A549 (cell line): ENCODE results near the gene ADARB2. TPM values are rescaled to one million over a fixed set of nuclear protein-coding genes. Genes with fewer than 3 reads are reported as not detected.

Experiments
- ATAC-seq, 2 experiments: fragments of 200-7000 bp in 1 of 2; fragments of >200 bp in 1 of 2; cut with Nextera tagmentation in 1 of 2; cut with Tn5 transposase in 1 of 2; 3 replicates each; pipeline versions ENCODE4 v1.8.0 to v1.9.1; 2018 to 2020; ENCODE audit warnings: mild to moderate bottlenecking in 1 of 2, moderate library complexity in 1 of 2
- CTCF ChIA-PET: fragments of 300-600 bp; sonication (Branson Sonifier 250); formaldehyde crosslinking; extraction: SDS; loops from one replicate; lab custom pipeline; 2021; ENCODE audit warnings: antibody characterized with exemption, inconsistent platforms; lab: Yijun Ruan, JAX
- POLR2A ChIA-PET: fragments of 350-600 bp; formaldehyde crosslinking; extraction: SDS; loops from one replicate; lab custom pipeline; 2021; ENCODE audit warnings: antibody characterized with exemption, inconsistent platforms; lab: Yijun Ruan, JAX
- DNase-seq, 2 experiments: peaks; one replicate each; pipeline versions ENCODE4 v3.0.0 to v3.0.0-alpha.2; 2011 to 2016; ENCODE audit warnings: low read depth in 1 of 2, low spot score in 1 of 2
- FAIRE-seq: peaks from 2 replicates; lab custom pipeline; 2011; peaks lifted over from hg19 to GRCh38; lab: Jason Lieb, UNC
- H3K27ac ChIP-seq, 2 experiments: fragments of >200 bp; sonication (Bioruptor Twin); formaldehyde crosslinking; 3 replicates each; pipeline ENCODE4 v1.5.1; 2016 to 2017
- H3K4me1 ChIP-seq: fragments of >200 bp; sonication (Bioruptor Twin); formaldehyde crosslinking; 3 replicates; pipeline ENCODE4 v1.6.1; 2016
- H3K4me2 ChIP-seq: fragments of >200 bp; sonication (Bioruptor Twin); formaldehyde crosslinking; 3 replicates; pipeline ENCODE4 v1.6.1; 2016
- H3K4me3 ChIP-seq: fragments of >200 bp; sonication (Bioruptor Twin); formaldehyde crosslinking; 3 replicates; pipeline ENCODE4 v1.5.1; 2016
- H3K9me3 ChIP-seq: fragments of >200 bp; sonication (Bioruptor Twin); formaldehyde crosslinking; 3 replicates; pipeline ENCODE4 v1.6.1; 2016
- CBX2 ChIP-seq: fragments of 200-600 bp; sonication (generic); IDR thresholded peaks from 2 replicates; pipeline ENCODE4 v1.6.1; 2016; ENCODE audit warnings: low read depth, mild to moderate bottlenecking, borderline replicate concordance
- CHD4 ChIP-seq: fragments of 200-600 bp; sonication (generic); IDR thresholded peaks from 2 replicates; pipeline ENCODE4 v1.6.1; 2016; ENCODE audit warnings: antibody characterized with exemption, mild to moderate bottlenecking, borderline replicate concordance
- EP300 ChIP-seq, 2 experiments: fragments of >200 bp; sonication (Bioruptor Twin); formaldehyde crosslinking; IDR thresholded peaks; 2 replicates in 1 of 2; 3 replicates in 1 of 2; pipeline ENCODE4 v1.6.1; 2016 to 2017
- FOSL2 ChIP-seq, 2 experiments: fragments of 450-650 bp in 1 of 2; fragments of >200 bp in 1 of 2; sonication (Bioruptor Twin) in 1 of 2; formaldehyde crosslinking; IDR thresholded peaks; 2 replicates each; pipeline versions ENCODE4 v1.5.0 to v1.6.1; 2016 to 2020; ENCODE audit warnings: mild to moderate bottlenecking in 1 of 2, moderate library complexity in 1 of 2
- FOXS1 ChIP-seq: fragments of 250-450 bp; sonication (Bioruptor Pico); IDR thresholded peaks from 2 replicates; pipeline ENCODE4 v1.5.0; 2020; ENCODE audit warnings: mild to moderate bottlenecking, moderate library complexity
- GATA3 ChIP-seq: IDR thresholded peaks from 2 replicates; pipeline ENCODE4 v1.6.1; 2012; ENCODE audit warnings: borderline replicate concordance
- HDAC2 ChIP-seq: fragments of 200-600 bp; sonication (generic); IDR thresholded peaks from 2 replicates; pipeline ENCODE4 v1.6.1; 2016
- HEYL ChIP-seq: fragments of 250-450 bp; sonication (Bioruptor Pico); IDR thresholded peaks from 2 replicates; pipeline ENCODE4 v1.8.0; 2021; ENCODE audit warnings: mild to moderate bottlenecking, moderate library complexity
- HOXB5 ChIP-seq: fragments of 250-450 bp; sonication (Bioruptor Pico); IDR thresholded peaks from 2 replicates; pipeline ENCODE4 v1.5.0; 2020; ENCODE audit warnings: mild to moderate bottlenecking, moderate library complexity
- JUNB ChIP-seq: fragments of >200 bp; sonication (Bioruptor Twin); formaldehyde crosslinking; IDR thresholded peaks from 2 replicates; pipeline ENCODE4 v1.6.1; 2016
- KDM1A ChIP-seq: fragments of 200-600 bp; sonication (generic); IDR thresholded peaks from 2 replicates; pipeline ENCODE4 v1.6.1; 2016; ENCODE audit warnings: low read depth, mild to moderate bottlenecking
- NPAS2 ChIP-seq: fragments of 250-450 bp; sonication (Bioruptor Pico); IDR thresholded peaks from 2 replicates; pipeline ENCODE4 v1.8.0; 2022; ENCODE audit warnings: mild to moderate bottlenecking, moderate library complexity, borderline replicate concordance
- PHF8 ChIP-seq: fragments of 200-600 bp; sonication (generic); IDR thresholded peaks from 2 replicates; pipeline ENCODE4 v1.6.1; 2016; ENCODE audit warnings: low read depth, mild to moderate bottlenecking, antibody characterized with exemption, moderate library complexity, borderline replicate concordance
- POLR2AphosphoS2 ChIP-seq: conservative IDR thresholded peaks from 2 replicates; pipeline ENCODE4 v1.6.1; 2012; ENCODE audit warnings: low read length, improper control_type of control experiment, inconsistent platforms
- RAD21 ChIP-seq, 2 experiments: fragments of >200 bp in 1 of 2; sonication (Bioruptor Twin) in 1 of 2; formaldehyde crosslinking in 1 of 2; IDR thresholded peaks in 1 of 2; conservative IDR thresholded peaks in 1 of 2; 2 replicates in 1 of 2; 3 replicates in 1 of 2; pipeline ENCODE4 v1.6.1; 2012 to 2018; ENCODE audit warnings: inconsistent platforms in 1 of 2
- RARB ChIP-seq: fragments of 250-450 bp; sonication (Bioruptor Pico); IDR thresholded peaks from 2 replicates; pipeline ENCODE4 v1.8.0; 2021; ENCODE audit warnings: mild to moderate bottlenecking, moderate library complexity
- SMC3 ChIP-seq: fragments of >200 bp; sonication (Bioruptor Twin); formaldehyde crosslinking; IDR thresholded peaks from 3 replicates; pipeline ENCODE4 v1.6.1; 2018; ENCODE audit warnings: inconsistent platforms
- ZC3H11A ChIP-seq: fragments of 450-650 bp; IDR thresholded peaks from 2 replicates; pipeline ENCODE4 v1.6.1; 2014; ENCODE audit warnings: antibody characterized with exemption, mild to moderate bottlenecking
- ZFP36 ChIP-seq: fragments of 450-650 bp; IDR thresholded peaks from 2 replicates; pipeline ENCODE4 v1.6.1; 2014; ENCODE audit warnings: borderline replicate concordance; ENCODE audit not compliant: partially characterized antibody
- ZNF302 ChIP-seq: fragments of 250-450 bp; sonication (Bioruptor Pico); IDR thresholded peaks from 2 replicates; pipeline ENCODE4 v1.9.0; 2021; ENCODE audit warnings: inconsistent platforms, mild to moderate bottlenecking, moderate library complexity
- ZSCAN20 ChIP-seq: fragments of 250-450 bp; sonication (Bioruptor Pico); IDR thresholded peaks from 2 replicates; pipeline ENCODE4 v1.8.0; 2022; ENCODE audit warnings: mild to moderate bottlenecking, moderate library complexity
- WGBS: methylation state at CpG from one replicate; pipeline ENCODE4 v1.1.6; 2017; ENCODE audit errors: missing lambda C conversion rate; 5-methylcytosine and 5-hydroxymethylcytosine counted together
- polyA plus RNA-seq, 4 experiments: library from polyadenylated mRNA; depleted of rRNA in 3 of 4; stranded (reverse); fragments of >200 nt; fragmentation: RNase III in 1 of 4; extraction: RNeasy Plus Mini Kit Qiagen cat#74134 plus additional on column Dnase treatment in 1 of 4; gene quantifications; 2 replicates in 3 of 4; 3 replicates in 1 of 4; pipeline ENCODE4 v1.2.3, GENCODE V29; 2011 to 2017
- TF ChIP-seq, protein P1 (sequence below): fragments of >200 bp; sonication (Bioruptor Twin); formaldehyde crosslinking; IDR thresholded peaks from 2 replicates; pipeline ENCODE4 v1.6.1; 2016
- TF ChIP-seq, protein P2 (sequence below): fragments of 200-600 bp; sonication (generic); IDR thresholded peaks from 2 replicates; pipeline ENCODE4 v1.6.1; 2016; ENCODE audit warnings: antibody characterized with exemption, mild to moderate bottlenecking, moderate library complexity
- TF ChIP-seq, protein P3 (sequence below): fragments of 450-650 bp; IDR thresholded peaks from 2 replicates; pipeline ENCODE4 v1.6.1; 2014; ENCODE audit warnings: antibody characterized with exemption
- TF ChIP-seq, protein P4 (sequence below): fragments of >200 bp; sonication (Bioruptor Twin); formaldehyde crosslinking; IDR thresholded peaks from 3 replicates; pipeline ENCODE4 v1.6.1; 2016
- TF ChIP-seq, protein P5 (sequence below): fragments of 150-350 bp; IDR thresholded peaks from 2 replicates; pipeline ENCODE4 v1.6.1; 2014; ENCODE audit warnings: low read depth, mild to moderate bottlenecking, low read length
- TF ChIP-seq, protein P6 (sequence below): IDR thresholded peaks from 2 replicates; pipeline ENCODE4 v1.6.1; 2012; ENCODE audit warnings: low read depth, borderline replicate concordance

The ADARB2 gene
- polyA plus RNA-seq, 2 of the 4 experiments (the other 2 are of a cell fraction) = not detected

GRCh38 chr10:1752153-1752552, 14.8 kb upstream of the ADARB2 start:
- ChIA-PET POLR2A (no interaction called here), CTCF (interaction anchor here (0.6 to 1.5 kb wide), 2 partner anchors 36 to 652 kb away, joined by 3 to 4 read pairs; no protein-coding TSS in a partner anchor)
- Histone ChIP-seq H3K4me3 (no peak overlapping the region), H3K9me3 (0 out of 3 replicates have a peak, but pooled peaks cover 4% of the 10 kb centered on the region), H3K4me2 (no peak overlapping the region), H3K27ac (no peak overlapping the region), H3K4me1 (no peaks in the 10 kb centered on the region)
- DNase-seq = no peak
- TF ChIP-seq POLR2AphosphoS2 (no peak), EP300 (IDR thresholded peaks at IDR 0.05) (no peak), HEYL (CRISPR knock-in tag) (no peak), FOSL2 (IDR thresholded peaks at IDR 0.05) (no peak), FOSL2 (CRISPR knock-in tag; IDR thresholded peaks at IDR 0.05) (no peak), SMC3 (no peak), HOXB5 (CRISPR knock-in tag) (no peak), HDAC2 (no peak), ZFP36 (no peak), KDM1A (no peak), ZNF302 (CRISPR knock-in tag) (no peak), CBX2 (no peak), GATA3 (no peak), ZSCAN20 (CRISPR knock-in tag) (no peak), JUNB (no peak), RARB (CRISPR knock-in tag) (no peak), PHF8 (no peak)
- TF ChIP-seq, protein P1, sequence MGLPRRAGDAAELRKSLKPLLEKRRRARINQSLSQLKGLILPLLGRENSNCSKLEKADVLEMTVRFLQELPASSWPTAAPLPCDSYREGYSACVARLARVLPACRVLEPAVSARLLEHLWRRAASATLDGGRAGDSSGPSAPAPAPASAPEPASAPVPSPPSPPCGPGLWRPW = no peak
- TF ChIP-seq, protein P2, sequence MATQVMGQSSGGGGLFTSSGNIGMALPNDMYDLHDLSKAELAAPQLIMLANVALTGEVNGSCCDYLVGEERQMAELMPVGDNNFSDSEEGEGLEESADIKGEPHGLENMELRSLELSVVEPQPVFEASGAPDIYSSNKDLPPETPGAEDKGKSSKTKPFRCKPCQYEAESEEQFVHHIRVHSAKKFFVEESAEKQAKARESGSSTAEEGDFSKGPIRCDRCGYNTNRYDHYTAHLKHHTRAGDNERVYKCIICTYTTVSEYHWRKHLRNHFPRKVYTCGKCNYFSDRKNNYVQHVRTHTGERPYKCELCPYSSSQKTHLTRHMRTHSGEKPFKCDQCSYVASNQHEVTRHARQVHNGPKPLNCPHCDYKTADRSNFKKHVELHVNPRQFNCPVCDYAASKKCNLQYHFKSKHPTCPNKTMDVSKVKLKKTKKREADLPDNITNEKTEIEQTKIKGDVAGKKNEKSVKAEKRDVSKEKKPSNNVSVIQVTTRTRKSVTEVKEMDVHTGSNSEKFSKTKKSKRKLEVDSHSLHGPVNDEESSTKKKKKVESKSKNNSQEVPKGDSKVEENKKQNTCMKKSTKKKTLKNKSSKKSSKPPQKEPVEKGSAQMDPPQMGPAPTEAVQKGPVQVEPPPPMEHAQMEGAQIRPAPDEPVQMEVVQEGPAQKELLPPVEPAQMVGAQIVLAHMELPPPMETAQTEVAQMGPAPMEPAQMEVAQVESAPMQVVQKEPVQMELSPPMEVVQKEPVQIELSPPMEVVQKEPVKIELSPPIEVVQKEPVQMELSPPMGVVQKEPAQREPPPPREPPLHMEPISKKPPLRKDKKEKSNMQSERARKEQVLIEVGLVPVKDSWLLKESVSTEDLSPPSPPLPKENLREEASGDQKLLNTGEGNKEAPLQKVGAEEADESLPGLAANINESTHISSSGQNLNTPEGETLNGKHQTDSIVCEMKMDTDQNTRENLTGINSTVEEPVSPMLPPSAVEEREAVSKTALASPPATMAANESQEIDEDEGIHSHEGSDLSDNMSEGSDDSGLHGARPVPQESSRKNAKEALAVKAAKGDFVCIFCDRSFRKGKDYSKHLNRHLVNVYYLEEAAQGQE = no peak
- TF ChIP-seq, protein P3, sequence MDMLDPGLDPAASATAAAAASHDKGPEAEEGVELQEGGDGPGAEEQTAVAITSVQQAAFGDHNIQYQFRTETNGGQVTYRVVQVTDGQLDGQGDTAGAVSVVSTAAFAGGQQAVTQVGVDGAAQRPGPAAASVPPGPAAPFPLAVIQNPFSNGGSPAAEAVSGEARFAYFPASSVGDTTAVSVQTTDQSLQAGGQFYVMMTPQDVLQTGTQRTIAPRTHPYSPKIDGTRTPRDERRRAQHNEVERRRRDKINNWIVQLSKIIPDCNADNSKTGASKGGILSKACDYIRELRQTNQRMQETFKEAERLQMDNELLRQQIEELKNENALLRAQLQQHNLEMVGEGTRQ = no peak
- no peak for ATAC-seq
- FAIRE-seq = no peak

- FAIRE-seq = no peak
These were observed 10.3 kb upstream of the ADARB2 start for GRCh38 chr10:1747590-1748157.

More at GRCh38 chr10:1747590-1748157, 10.3 kb upstream of the ADARB2 start:
- ATAC-seq (no peak), DNase-seq (no peak)
- under 1% methylated on average over 5 of the region's 5 CpGs for WGBS
- no peak overlapping the region for H3K4me3 ChIP-seq
- ChIA-PET POLR2A (no interaction called here), CTCF (interaction anchor here (0.6 to 1.5 kb wide), 3 partner anchors 11 to 16 kb away, joined by 3 to 5 read pairs (median 3); no protein-coding TSS in a partner anchor)
- 0 out of 3 replicates have a peak, but pooled peaks cover 4% of the 10 kb centered on the region for H3K9me3 ChIP-seq
- no peak for TF ChIP-seq FOXS1 (CRISPR knock-in tag)
- TF ChIP-seq CHD4 = no peak
- TF ChIP-seq CBX2 = no peak
- TF ChIP-seq, protein P4, sequence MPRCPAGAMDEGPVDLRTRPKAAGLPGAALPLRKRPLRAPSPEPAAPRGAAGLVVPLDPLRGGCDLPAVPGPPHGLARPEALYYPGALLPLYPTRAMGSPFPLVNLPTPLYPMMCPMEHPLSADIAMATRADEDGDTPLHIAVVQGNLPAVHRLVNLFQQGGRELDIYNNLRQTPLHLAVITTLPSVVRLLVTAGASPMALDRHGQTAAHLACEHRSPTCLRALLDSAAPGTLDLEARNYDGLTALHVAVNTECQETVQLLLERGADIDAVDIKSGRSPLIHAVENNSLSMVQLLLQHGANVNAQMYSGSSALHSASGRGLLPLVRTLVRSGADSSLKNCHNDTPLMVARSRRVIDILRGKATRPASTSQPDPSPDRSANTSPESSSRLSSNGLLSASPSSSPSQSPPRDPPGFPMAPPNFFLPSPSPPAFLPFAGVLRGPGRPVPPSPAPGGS = no peak
- no peak for TF ChIP-seq ZC3H11A
- TF ChIP-seq, protein P5, sequence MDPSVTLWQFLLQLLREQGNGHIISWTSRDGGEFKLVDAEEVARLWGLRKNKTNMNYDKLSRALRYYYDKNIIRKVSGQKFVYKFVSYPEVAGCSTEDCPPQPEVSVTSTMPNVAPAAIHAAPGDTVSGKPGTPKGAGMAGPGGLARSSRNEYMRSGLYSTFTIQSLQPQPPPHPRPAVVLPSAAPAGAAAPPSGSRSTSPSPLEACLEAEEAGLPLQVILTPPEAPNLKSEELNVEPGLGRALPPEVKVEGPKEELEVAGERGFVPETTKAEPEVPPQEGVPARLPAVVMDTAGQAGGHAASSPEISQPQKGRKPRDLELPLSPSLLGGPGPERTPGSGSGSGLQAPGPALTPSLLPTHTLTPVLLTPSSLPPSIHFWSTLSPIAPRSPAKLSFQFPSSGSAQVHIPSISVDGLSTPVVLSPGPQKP = no peak
- TF ChIP-seq, protein P6, sequence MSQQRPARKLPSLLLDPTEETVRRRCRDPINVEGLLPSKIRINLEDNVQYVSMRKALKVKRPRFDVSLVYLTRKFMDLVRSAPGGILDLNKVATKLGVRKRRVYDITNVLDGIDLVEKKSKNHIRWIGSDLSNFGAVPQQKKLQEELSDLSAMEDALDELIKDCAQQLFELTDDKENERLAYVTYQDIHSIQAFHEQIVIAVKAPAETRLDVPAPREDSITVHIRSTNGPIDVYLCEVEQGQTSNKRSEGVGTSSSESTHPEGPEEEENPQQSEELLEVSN = no peak
- TF ChIP-seq RAD21 (conservative IDR thresholded peaks at IDR 0.05 in 1 of 2, IDR thresholded peaks at IDR 0.05 in 1 of 2) = no peak
- no peak for TF ChIP-seq NPAS2
- H3K4me1 ChIP-seq = no peaks in the 10 kb centered on the region
- H3K27ac ChIP-seq = no peak overlapping the region
- no peak overlapping the region for H3K4me2 ChIP-seq
